Stimulated activated CD4-positive, alpha-beta T cell treated with anti-CD3 and anti-CD28 coated beads, Interleukin-12 subunit alpha, Interleukin-12 subunit beta, amount 100 ng/mL, for 4 hours (primary cell): Measurements from ENCODE around the gene TMEM98.
"Not testable (repeated sequence)": the region's sequence is repeated elsewhere in the genome, so short reads cannot be mapped to it uniquely, and the experiment has no call there.

ENCODE experiments used
- DNase-seq: peaks from one replicate; pipeline ENCODE4 v3.0.0-alpha.2; 2020

The TMEM98 gene

DNA sequence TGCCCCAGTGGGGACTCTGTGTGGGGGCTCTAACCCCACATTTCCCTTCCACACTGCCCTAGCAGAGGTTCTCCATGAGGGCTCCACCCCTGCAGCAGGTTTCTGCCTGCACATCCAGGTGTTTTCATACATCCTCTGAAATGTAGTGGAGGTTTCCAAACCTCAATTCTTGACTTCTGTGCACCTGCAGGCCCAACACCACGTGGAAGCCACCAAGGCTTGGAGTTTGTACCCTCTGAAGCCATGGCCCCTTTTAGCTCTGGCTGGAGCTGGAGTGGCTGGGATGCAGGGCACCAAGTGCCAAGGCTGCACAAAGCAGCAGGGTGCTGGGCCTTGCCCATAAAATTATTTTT lies 59.5 kb downstream of the TMEM98 start:
- not testable (repeated sequence) for DNase-seq

GRCh38 chr17:32987868-32988267 lies 59.9 kb downstream of the TMEM98 start:
- DNase-seq: not testable (repeated sequence)

DNA sequence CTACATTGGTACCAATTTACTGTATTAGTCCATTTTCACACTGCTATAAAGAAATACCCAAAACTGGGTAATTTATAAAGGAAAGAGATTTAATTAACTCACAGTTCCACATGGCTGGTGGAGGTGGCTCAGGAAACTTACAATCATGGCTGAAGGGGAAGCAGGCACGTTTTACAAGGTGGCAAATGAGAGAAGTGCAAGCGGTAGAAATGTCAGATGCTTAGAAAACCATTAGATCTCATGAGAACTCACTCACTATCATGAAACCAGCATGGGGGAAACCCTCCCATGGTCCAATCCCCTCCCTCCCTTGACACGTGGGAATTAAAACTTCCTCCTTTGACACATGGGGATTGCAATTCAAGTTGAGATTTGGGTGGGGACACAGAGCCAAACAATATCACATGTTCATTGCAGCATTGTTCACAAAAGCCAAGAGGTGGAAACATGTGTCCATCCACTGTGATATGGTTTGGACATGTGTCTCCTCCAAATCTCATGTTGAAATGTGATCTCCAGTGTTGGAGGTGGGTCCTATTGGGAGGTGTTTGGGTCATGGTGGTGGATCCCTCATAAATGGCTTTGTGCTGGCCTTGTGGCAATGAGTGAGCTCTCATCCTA lies 60.6 kb downstream of the TMEM98 start:
- DNase-seq: no peak

DNA sequence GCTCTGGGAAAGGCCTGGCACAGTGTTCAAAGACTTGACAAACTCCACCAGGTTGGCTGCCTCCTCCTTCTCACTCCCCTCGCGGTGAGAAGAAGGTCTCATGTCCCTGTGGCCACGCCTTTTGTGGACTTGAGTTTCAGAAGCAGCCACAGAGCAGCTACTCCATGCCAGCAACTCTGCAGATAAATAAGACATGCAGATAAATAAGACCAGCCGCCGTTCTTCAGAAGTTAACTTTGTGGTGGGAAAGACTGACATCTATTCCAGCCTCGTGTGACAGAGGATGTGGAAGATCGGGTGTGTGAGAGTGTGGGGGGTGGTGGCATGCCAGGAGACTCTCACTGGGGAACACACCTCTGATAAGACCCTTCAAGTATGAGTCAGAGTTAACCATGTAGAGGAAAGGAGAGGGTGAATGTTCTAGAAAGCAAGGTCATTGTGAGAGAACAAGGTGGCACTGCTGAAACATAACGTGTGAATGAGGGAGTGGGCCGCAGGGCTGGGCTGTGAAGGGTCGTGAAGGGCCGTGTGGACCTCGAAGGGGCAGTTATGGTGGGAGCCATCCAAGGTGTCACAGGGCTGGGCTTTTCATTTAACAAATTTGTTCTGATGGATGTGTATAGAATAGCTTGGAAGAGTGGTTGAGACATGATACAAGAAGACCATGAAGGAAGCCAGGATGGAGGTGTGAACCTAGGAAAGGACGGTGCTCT lies 64.5 kb downstream of the TMEM98 start:
- DNase-seq: no peak

DNA sequence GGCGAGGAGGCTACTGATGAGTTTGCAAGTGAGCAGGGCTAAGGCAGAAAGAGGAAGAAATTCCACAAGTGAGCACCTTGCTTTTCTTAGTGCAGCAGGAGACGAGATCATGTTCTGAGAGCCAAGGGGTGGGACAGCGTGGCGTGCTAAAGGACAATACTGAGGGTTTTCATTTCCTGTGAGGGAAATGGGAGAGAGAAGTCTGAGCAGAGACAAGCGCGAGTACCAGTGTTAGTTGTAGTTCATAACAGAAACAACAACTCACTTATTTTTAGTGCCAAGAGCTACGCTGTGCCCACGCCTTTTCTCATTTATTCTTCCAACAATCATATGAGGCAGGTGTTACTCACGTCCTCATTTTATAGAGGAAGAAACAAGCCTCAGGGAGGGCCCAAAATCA lies 66.0 kb downstream of the TMEM98 start:
- DNase-seq: no peak
